ENCODE measurements around the gene RILP.

RILP gene

DNA sequence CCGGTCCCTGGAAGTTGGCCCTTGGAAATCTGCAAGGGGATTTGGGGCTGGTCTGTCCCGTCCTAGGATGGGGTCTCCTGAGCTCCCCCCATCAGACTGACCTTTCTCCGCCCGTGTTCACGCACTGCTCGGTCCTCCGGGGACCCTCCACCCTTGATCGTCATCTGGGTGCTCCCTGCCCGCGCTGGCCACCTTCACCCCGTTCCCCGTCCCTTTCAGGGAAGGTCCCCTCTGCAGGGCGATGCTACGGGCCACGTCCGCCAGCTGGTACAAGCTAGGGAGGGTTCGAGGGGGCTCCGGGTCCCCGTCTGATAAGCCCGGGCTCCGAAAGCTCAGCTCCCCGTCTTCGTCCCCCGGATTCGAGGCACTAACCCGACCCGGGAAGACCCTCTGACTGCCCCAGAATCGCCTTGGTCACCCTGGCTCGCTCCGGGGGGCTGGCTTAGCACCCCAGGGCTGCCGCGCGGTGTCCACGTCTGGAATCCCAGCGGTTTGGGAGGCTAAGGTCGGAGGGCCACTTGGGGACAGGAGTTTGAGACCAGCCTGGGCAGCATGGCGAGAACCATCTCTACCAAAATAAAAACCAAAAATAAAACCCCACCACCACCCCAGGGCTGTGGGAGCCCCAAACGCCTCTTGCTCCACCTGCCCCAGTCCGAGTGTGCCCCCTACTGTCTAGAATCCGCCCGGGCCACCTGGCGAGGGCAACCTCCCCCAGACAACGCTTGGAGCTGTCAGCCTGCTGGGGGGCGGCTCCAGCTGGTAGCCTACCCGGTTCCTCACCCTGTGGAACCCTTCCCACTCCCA is 20.0 kb downstream of the RILP start:
- peak; percentile 80 for DNase-seq (ENCODE audit: low read depth in 2 of 2)

DNA sequence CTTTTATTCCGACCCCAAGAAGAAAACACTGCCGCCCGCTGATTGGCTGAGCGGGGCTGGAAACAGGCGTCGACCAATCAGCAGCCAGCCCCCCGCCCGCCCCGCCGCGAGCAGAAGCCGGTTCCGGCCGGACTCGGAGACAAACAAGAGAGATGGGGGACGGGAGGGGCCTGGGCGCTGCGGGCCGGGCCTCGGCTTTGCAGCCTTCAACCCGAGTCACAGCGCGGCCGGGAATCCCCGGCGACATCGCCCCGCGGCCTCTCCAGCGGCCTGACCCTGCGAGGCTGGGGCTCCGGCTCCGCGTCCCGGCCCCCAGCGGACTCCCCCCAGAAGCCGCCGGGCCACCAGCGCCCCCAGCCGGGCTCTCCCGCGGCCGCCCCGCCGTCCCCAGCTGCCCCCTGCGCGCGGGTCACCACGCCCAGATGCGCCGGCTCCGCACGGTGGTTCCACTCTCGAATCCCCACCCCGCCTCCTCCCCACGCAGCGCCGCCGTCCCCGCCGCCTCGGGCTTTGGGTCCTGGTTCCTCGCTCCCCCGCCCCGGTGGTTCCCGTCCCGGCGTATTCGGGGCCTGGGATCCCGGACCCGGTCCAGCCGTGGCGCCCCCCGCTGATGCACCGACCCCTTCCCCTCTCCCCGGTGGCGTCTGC is 20.7 kb downstream of the RILP start:
- peak; percentile 79 to 85 for DNase-seq (ENCODE audit: low read depth in 2 of 2)

DNA sequence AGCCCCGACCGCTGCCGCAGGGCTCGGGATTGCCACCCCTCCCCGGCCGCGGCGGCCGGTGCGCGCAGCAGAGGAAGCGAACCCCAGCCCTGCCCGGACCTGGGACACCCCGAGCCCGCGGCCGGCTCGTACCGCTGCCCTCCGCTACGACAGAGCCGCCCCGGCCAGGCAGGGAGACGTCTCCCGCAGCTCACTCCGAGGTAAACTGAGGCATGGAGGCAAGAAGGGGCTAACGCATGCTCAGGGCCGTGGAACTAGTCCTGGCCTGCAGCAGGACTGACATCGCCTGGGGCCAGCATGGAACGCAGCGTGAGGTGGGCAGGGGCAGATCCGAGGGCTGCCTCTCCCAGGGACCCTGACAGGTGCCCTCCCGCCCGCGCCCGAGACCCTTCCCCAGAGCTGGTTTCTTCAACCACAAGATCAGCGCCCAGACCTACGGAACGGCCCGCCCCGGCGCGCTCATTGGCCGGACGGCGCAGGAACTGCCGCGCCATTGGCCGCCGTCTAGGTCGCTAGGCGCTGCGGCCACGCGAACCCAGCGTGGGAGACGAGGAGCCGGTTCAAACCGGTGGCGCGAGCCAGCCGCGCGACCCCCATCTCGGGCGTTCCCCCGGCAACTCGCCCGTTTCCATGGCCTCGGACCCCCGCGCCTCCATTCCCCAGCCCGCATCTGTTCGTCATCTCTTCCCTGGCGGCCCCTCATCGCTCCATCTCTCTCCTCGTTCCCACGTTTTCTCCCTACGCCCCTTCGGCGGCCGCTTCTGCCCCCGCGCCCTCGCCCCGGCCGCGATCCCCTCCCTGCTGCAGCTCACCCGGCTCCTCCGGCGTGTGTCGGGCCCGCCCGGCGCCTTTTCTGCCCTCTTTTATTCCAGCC is 21.4 kb downstream of the RILP start, which contains the start of gene SLC43A2:
Gene SLC43A2 (minus strand): TSS at position 853 of the 874 bp plus-strand sequence. CDS start 960 bp downstream, outside the sequence.
- peak; percentile 69 to 73 for DNase-seq (ENCODE audit: low read depth in 2 of 2)

DNA sequence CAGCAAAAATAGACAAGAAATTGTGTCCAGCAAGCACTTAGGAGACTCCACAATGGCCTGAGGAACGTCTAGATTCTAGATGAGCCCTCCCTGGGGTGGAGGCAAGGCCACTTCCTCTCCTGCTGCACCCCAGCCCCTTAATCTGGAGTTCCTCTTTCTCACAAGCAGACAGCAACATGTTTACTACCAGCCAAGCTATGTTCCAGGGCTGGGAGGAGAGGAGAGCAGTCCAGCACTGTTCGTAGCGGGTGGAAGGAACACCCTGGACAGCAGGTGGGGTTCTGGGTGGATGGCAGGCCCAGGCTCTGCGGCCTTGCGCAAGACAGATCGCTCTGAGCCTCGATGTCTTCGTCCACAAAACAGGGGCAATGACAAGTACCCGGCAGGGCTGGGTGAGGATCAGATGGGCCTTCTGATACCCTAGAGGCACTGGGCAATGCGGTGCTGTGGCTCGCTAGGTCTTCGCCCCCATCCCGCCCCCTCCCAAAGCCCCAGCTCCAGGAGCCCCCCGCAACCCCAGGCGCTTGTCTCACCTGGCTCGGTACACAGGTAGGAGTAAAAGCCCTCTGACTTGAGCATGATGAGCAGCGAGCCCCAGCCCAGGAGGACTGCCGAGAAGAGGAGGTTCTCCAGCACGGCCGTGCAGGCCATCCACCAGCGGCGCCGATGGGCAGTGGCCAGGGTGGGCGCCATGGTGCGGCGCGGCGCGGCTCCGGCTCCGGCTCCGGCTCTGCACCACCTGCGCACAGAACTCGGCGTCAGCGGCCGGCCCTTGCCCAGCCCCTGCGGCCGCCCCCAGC is 22.3 kb downstream of the RILP start:
- no peak for DNase-seq (ENCODE audit: low read depth in 2 of 2)

DNA sequence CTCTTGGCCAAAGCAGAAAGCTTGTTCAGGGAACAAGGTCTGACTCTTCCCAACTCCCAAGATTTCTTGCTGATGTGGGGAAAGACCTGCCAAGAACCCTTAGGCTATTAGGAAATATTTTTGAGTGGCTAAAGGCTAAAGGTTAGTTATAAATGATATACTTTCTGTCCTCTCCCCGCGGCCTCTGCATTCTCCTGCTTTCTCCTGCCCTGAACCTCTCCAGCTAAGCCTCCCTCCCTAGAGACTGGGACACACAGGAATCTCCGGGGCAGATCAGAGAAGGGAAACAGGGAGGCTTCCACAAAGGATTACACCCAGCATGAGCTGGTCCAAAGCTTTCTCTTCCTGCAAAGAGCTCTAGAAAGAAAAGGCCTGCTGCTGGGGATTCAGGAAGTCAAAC is 23.3 kb downstream of the RILP start:
- no peak for DNase-seq (ENCODE audit: low read depth in 2 of 2)

DNA sequence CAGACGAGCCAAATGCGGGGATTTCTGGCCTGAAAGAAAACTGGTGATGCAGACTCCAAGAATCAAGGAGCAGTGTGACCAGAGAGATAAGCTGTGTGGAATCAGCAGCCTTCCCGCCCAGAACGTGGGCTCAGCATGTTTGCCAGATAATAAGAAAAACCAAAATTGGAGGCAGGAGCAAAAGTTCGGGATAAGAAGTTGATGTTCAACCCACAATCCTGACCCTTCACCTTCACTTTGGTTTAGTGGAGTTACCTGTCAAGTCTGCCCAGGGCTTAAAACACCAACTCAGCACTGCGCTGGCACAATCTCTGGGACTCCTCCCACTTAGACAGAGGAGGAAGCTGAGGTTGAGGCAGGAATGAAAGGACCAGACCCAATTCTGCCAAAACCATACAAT is 24.1 kb downstream of the RILP start:
- no peak for DNase-seq (ENCODE audit: low read depth in 2 of 2)

DNA sequence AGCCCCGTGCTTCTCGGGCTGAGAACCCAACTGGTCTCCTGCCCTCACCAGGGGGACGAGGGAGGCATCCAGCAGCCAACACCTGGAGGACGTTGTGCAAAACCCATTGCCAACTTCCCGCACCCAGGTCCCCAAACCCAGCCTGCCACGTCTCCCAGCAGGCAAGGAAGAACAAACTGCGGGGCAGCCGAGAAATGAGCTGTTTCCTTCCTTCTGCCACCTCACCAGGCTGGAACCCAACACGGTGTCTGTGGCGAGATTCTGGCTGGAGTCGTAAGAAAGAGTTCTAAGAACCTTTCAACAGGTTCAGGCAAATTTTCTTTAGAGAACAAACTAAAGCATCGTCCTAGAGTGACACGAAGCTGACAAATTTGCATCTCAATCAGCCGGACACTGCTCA is 24.6 kb downstream of the RILP start:
- no peak for DNase-seq (ENCODE audit: low read depth in 2 of 2)

DNA sequence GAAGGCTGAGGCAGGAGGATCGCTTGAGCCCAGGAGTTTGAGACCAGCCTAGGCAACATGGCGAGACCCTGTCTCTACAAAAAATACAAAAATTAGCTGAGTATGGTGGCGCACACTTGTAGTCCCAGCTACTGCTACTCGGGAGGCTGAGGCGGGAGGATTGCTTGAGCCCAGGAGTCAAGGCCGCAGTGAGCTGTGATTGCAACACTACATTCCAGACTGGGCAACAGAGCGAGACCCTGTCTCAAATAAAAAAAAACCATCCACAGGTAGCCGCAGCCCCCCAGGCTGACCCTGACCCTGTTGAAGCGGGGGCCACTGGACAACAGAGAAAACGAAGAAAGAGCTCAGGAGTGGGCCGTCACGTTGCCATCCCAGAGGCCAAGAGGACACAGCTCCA is 25.0 kb downstream of the RILP start:
- DNase-seq (ENCODE audit: low read depth in 2 of 2) = no peak

DNA sequence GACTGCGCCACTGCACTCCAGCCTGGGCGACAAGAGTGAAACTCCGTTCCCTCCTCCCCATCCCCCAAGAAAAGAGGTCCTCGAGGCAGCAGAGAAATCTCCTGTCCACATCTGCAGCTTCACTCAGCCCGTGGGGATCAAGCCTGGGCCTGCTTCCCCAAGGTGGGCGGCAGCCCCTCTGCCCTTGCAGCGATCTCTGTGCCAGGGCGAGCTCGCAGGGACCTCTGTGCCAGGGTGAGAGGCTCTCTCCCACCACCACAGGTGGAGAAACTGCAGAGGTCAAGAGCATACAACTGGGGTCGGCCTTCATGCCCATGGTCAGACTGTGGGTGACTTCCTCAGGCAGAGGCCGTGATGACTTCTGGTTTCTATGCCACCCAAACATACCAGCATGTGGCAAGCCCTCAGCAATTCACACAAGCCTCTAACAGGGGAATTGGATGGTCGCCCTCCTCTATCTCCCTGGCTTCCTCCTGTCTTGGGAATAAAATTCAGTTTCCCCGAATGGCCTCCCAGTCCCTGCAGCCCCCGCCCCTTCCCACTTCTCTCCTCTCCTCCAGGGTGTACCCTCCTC is 26.5 kb downstream of the RILP start:
- no peak for DNase-seq (ENCODE audit: low read depth in 2 of 2)

DNA sequence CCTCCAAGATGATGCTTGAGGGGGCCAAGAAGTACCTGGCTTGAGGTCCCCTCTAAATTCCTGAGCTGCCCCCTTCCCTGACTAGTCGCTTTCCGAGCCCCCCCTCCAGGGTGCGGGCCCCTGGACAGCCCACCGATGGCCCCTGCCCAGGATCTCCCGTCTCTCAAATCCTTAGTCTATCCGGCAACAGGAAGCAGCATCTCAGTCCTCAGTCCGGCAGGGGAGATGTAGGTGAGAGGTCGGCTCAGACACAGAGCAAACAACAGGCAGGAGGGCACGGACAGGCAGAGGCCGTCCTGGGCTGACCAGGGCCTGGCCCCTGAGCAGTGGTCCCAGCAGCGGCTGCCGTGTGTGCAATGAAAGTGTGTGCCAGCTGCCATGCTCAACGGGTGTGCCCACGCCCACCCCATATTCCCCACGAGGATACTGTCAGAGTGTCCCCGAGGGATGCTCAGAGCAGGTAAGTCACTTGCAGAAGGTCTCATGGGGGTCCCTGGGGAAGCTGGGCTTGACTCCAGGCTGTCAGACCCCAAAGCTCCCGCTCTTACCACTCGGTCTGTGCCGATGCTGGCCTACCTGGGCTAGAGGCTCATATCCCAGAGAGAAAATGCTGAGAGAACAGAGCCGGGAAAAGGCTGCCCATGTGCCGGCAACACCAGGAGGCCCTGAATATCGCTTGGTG is 28.3 kb downstream of the RILP start:
- DNase-seq (ENCODE audit: low read depth in 2 of 2) = no peak

DNA sequence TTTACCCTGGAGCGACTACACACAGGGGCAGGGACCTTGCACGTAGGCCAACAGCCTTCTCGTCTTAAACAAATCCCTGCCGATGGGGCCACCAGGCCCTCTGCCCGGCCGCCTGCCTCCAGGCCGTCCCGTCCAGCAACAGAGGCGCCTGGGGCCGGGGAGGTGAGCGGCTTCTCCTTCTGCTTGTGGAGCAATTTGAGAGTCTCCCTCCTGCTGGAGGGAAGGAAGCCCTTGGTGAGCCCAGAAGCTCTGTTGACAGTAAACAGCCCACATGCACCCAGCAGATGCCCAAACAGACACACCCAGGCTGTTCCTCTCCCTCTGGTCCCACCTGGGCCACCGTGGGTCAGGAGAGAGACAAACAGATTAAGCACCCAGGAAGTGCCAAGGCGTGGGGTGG is 29.2 kb downstream of the RILP start:
- DNase-seq (ENCODE audit: low read depth in 2 of 2) = no peak

DNA sequence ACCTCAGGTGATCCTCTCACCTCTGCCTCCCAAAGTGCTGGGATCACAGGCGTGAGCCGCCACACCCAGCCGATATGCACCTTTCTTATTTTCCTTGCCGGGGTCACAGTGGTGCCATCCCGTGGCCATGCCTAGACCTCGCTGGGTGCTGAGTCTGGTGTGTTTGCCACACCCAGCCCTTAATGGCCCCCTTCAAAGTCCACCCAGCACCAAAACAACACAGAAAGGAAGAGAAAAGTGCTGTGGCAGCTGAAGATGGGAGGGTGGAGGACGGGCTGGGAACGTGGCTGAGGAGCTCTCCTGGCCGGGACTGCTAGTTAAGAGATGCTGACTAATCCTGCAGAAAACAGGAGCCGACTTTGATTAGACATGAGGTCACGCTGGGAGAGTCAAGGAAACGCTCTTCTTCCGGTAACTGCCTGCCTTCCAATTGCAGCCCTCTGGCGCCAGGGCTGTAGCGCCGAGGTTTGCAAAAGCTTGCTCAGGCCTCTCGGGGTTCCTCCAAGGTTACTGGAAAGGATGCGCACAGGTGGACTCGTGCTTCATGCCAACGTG is 32.0 kb downstream of the RILP start:
- DNase-seq (ENCODE audit: low read depth in 2 of 2) = no peak

DNA sequence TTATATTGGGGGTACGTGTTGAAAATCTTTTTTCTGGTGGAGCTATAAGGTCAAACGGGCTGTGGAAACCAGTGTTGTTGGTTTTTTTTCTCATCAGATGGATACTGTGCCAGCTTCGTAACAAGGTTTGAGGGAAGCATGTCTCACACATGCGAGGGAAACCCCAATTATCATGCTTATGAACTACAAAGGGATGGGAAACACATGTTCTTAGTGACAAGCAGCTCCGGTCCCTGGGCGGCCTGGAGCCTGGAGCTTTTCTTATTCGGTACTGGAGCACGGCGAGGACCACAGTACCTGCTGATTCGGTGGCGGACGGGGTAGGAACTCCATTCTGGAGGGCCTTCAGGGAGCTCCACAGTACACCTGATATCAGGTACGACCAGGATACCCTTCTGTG is 33.6 kb downstream of the RILP start:
- no peak for DNase-seq (ENCODE audit: low read depth in 2 of 2)

DNA sequence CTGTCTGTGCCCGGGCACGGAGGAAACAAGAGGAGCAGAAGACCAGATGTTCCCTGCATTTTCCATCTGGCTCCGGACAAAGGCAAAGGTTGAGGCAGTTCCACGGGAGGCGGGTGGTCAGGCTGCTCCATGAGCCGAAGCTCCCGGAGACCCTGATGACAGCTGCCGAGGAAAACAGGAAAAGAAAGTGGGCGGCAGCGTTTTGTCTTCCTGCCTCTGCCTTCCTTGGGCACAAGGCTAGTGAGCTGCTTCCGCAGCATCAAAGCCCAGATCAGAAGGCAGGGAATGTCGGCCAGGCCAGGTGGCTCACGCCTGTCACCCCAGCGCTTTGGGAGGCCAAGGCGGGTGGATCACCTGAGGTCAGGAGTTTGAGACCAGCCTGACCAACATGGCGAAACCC is 37.3 kb downstream of the RILP start:
- no peak for DNase-seq (ENCODE audit: low read depth in 2 of 2)

DNA sequence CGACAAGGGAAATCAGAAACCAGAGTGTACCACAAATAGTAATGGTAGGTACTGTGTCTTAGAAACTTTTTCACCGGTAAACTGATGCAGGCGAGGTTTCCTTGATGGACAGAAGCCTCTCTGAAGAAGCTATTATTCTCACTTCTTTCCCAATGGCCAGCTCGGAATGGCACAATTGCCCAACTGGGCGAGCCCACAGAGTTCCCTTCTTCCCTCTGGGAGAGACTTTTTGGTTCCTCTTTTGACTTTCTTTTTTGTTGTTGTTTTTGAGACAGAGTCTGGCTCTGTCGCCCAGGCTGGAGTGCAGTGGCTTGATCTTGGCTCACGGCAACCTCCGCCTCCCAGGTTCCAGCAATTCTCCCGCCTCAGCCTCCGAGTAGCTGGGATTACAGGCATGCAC is 38.0 kb downstream of the RILP start:
- no peak for DNase-seq (ENCODE audit: low read depth in 2 of 2)

DNA sequence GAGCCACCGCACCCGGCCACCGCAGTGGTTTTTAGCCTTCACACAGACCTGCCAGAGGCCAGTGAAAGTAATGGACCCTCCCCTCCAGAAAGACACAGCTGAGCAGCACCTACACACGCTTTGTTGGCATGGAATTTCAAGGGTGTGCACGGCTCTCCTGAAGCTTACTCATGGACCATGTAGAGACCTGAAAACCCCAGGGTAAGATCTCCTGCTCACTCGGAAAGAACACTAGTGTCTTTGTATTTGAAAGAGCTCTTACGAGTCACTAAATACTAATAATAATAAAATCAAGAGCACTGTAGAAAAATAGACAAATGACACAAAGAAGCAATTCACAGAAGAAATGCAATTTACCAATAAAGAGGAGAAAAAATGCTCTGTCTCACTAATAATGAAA is 41.0 kb downstream of the RILP start:
- no peak for DNase-seq (ENCODE audit: low read depth in 2 of 2)

DNA sequence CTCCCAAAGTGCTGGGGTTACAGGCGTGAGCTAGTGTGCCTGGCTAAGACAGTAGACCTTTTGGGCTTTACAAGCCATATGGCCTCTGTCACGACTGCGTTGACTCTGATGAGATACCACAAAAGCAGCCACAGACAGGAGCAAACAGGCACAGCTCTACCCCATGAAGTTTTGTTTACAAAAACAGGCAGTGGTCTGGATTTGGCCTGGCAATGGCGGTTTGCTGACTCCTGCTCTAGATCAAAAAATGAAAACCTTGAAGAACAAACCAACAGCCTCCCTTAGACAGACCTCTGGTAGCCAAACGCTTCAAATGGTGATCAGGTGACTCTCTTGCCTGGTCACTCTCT is 41.7 kb downstream of the RILP start:
- DNase-seq (ENCODE audit: low read depth in 2 of 2) = no peak

DNA sequence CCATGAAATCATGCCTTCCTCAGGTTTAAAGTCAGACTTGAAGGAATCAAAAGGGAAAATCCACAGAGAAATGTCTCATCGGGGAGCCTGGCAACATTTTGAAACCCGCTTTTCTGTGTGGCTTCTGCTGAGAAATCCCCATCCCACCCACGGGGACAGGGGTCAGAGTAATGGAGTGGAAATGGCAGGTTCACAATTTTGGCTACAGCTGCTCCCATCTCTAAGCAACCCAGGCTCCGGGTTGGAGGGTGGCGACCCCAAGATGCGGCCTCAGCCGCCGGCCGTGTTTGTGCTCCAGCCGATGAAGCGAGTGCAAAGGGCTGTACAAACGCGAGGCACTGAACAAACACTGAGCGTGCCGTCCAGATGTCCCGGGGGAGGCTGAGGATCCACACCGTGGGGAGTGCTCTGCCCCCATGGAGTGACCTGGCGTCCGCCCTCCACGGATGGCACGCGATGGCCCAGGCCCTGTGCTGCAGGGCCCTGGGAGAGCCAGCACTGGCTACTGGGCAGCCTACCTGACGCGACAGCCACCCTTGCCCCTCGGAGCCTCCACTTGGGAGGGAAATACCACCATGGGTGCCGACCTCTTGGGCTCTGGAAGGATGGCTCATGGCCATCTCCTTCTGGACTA is 43.2 kb downstream of the RILP start:
- DNase-seq (ENCODE audit: low read depth in 2 of 2) = peak in 1 of 2 donors; percentile 49

DNA sequence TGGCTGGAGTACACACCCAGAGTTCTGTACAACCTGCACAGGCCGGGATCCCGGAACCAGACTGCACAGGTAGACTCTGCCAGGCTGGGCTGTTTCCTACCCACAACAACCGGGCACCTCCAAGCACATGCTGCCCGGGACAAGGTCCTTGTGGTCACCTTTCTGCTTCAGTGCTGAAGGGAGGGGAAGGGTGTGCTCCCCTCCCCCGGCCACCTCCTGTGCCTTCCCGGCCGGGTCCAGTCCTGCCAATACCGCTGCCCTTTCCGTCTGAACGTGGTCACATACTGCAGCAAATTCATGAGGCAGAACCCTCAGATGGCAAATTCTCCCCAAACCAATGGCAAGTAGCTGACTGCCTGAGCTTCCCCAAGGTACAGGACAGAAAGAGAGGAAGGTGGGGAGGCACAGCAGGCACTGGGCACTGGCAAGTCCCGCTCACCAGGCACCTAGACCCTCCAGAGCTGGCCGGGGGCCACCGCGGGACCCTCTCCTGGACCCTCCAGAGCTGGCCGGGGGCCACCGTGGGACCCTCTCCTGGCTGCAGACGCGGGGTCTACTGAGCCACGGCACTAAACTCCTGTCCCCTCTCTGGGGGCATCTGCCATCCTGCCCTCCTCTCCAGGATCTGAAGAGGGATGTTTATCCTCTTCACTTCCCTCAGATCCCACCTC is 43.9 kb downstream of the RILP start:
- DNase-seq (ENCODE audit: low read depth in 2 of 2) = no peak

Data from stimulated activated CD4-positive, alpha-beta T cell treated with anti-CD3 and anti-CD28 coated beads, Interleukin-4, amount 100 ng/mL, for 48 hours (primary cell).